Activated CD8-positive, alpha-beta memory T cell treated with anti-CD3 and anti-CD28 coated beads, Interleukin-2, amount 50 U/mL, for 24 hours (primary cell): ENCODE measurements around the gene CSGALNACT2.
"Not testable (repeated sequence)": the region's sequence is repeated elsewhere in the genome, so short reads cannot be mapped to it uniquely, and the experiment has no call there.

Experiments
- DNase-seq: peaks from one replicate; pipeline ENCODE4 v3.0.0-alpha.2; 2020; ENCODE audit errors: extremely low read depth

Gene CSGALNACT2

GRCh38 chr10:43216931-43217562 is 78.8 kb downstream of the CSGALNACT2 start:
- DNase-seq, result no peak

GRCh38 chr10:43217563-43218205 is 79.4 kb downstream of the CSGALNACT2 start:
- DNase-seq, result no peak

GRCh38 chr10:43218206-43218950 is 80.1 kb downstream of the CSGALNACT2 start:
- no peak for DNase-seq

DNA sequence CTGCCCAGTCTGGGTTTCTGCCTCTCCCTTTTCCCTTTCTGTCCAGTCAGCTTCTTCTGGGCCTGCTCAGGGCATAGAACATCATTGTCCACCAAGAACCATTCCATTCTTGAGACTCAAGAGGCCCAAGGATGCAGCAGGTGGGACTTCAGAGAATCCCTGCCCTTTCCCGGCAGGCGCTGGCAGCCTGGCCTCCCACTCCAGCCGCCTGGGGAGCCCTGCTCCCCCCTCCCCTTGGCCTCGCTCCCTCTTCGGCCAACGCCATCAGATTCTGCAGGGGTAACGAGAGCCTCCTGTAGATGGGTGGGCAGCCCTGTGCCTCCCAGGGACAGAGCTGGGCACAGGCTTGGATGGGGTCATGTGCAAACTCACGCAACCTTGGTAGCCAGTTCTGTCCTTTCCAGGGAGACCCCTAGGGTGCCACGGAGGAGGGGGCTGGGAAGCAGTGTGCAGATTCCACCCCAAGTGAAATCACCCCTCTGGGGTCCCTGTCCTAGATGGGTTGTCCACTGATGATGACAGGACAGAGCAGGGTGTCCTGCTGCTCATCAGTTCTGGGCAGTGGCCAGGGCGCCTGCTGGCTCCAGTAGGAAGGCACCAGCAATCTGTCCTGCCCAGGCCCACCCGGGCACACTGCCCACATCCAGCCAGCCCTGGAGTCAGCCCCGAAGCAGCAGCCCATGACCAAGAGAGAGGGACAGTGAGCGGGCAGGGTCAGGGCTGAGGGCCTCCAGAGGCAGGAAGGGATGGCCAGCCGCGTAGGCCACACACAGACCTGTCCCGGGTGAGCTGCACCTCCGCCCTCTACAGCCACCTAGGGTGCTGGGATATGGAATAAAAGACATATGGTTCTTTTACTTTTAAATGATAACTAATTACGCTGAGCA is 80.9 kb downstream of the CSGALNACT2 start:
- no peak for DNase-seq

DNA sequence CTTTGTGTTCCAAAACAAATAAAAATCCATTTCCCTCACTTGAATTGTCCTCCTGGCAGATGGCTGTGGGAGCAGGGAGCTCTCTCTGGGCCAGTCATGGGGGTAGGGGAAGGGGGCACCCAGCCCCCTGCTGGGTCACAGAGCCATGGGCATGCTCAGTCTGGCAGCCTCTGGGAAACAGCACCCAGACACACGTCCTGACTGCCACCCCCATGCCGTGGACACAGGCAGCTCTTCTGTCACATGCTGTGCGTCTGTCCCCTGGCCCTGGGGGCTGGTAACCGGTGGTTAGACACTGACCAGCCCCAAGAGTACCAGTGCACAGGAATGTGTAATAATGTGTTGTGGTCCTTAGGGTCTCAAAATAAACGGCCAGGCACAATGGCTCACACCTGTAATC is 81.6 kb downstream of the CSGALNACT2 start:
- no peak for DNase-seq

DNA sequence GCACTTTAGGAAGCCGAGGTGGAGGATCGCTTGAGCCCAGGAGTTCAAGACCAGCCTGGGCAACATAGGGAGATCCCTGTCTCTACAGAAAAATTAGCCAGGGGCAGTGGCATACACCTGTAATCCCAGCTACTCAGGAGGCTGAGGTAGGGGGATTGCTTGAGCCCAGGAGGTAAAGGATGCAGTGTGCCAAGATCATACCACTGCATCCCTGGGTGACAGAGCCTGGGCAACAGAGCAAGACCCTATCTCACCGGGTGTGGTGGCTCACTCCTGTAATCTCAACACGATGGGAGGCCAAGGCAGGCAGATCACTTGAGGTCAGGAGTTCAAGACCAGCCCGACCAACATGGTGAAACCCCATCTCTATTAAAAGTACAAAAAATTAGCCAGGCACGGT is 82.0 kb downstream of the CSGALNACT2 start:
- DNase-seq, result not testable (repeated sequence)

DNA sequence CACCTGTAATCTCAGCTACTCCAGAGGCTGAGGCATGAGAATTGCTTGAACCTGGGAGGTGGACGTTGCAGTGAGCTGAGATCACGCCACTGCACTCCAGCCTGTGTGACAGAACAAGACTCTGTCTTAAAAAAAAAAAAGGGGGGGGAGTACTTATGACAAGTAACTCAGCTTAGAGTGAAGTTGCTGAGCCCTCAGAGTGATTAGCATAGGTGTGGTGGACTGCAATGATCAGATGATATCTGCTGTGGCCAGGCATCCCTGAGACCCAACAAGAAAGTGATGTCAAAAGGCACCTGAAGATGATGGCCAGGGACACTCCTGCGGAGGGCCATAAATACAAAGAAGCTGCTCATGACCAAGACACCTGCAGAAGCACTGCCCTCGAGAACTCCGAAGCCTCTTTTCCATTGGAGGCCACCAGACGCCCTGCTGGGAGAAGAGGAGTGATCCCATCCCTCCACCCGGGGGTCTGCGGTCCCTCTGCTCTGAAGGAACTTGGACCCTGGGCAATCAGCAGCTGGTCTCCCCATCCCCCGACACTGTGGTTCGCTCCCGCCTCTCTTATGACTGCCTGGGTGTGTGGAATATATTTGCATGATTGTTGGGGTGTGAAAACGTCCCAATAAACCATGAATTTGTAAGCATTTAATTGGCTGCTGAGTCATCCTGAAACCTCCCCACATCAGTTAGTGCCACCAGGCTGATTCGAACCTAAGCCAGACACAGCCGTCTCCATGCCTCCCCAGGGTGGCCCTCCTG is 82.6 kb downstream of the CSGALNACT2 start:
- no peak for DNase-seq

DNA sequence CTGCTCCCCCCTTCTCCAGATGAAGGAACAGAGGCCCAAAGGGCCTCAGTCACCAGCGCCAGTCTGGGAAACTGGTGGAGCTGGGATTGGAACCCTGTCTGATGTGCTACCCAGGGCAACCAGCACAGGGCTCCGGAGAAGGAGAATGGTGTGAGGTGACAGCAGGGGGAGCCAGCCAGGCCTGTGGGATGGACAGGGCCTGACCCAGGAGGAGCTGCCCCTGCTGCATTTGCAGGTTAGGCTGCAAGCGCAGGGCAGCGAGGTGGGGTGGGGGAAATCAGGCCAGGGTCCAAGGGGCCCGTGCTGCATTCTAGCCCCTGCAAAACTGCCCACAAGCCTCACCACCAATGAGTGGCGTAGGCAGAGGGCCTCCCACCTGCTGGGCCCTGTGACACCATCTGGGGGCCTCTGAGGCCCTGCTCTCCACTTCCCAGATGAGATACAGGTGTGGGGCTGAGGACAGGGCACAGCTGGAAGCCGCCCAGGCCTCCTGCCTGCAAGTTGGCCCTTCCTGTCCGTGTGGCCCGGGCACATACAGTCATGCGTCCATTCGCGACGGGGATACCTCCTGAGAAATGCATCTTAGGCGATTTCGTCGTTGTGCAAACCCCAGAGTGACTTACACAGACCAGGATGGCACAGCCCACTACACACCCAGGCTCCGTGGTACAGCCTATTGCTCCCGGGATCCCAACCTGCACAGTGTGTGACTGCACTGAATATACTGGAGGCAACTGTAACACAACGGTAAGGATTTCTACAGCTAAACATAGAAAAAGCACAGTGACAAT is 83.4 kb downstream of the CSGALNACT2 start:
- no peak for DNase-seq

- no peak for DNase-seq
Measured at GRCh38 chr10:43222210-43222720, 84.0 kb downstream of the CSGALNACT2 start.

DNA sequence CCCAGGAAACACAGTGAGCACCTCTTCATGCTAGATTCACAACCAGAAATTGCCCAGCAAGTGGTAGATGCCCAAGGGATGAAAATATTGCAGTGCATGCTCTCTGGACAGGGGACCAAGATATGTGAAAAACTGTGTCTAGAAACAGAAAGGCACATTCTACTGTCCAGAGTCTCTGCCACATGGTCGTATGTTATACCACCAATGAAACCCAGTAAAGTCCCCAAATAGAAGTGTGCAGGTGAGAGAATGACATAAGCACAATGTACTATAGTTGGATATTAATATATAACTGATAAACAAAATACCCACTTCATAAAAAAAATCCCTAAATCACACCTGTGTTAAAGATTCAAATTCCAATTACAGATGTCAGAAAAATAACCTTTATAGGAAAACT is 84.8 kb downstream of the CSGALNACT2 start:
- no peak for DNase-seq

DNA sequence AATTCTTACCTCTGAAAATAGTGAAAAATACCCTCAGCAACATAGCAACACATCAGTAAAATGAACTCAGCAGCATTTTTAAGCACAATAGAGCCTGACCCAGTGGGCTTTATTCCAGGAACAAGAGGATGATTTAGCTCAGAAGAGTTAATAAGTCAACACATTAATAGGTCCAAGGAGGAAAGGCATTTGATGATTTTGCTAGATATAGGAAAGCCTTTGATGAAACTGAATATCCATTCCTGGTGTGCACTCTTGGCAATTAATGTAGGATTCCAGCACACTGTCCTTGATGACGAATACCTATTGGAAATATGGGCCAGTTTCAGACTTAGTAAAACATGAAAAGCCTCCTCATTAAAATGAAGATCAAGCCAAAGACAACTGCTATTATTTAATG is 86.1 kb downstream of the CSGALNACT2 start:
- no peak for DNase-seq

DNA sequence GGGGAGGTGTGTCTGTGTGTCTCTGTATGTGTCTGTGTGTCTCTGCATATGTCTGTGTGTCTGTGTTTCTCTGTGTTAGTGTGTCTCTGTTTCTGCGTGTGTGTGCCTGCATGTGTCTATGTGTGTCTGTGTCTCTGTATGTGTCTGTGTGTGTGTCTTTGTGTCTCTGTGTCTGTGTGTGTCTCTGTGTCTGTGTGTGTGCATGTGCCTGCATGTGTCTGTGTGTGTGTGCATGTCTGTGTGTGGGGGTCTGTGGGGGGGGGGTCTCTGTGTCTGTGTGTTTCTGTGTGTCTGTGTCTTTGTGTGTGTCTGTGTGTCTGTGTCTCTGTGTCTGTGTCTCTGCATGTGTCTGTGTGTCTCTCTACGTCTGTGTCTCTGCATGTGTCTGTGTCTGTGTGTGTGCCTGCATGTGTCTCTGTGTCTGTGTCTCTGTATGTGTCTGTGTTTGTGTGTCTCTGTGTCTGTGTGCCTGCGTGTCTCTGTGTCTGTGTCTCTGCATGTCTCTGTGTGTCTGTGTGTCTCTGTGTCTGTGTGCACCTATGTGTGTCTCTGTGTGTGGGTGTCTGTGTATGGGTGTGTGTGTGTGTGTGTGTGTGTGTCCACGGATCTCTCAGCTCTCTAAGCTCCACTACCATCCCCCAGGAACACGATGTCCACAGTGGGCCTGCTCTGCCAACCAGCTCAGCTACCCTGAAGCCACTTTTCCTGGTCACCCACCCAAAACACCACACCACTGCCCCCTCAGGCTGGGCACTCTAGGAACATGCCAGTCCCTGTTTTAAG is 87.0 kb downstream of the CSGALNACT2 start:
- no peak for DNase-seq

DNA sequence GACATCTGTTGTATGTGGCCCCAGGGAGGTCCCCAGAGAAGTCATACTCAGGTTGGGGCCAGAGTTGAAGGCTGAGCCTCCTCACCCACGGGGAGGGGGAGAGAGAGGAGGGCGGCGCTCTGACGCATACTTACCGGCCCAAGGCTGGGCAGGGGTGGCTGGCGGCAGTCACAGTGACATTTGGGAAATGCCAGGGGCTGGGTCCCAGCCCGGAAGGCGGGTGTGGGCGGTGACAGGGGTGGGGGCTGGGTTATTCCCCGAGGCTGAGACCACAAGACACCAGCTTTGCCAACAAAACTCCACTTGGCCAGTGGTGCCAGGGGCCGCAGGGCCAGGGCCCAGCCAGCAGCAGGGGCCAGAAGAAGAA is 87.5 kb downstream of the CSGALNACT2 start:
- DNase-seq, result no peak

GRCh38 chr10:43226441-43226840 is 88.2 kb downstream of the CSGALNACT2 start:
- DNase-seq, result no peak

- no peak for DNase-seq
Measured at GRCh38 chr10:43226851-43227845, 88.9 kb downstream of the CSGALNACT2 start.

DNA sequence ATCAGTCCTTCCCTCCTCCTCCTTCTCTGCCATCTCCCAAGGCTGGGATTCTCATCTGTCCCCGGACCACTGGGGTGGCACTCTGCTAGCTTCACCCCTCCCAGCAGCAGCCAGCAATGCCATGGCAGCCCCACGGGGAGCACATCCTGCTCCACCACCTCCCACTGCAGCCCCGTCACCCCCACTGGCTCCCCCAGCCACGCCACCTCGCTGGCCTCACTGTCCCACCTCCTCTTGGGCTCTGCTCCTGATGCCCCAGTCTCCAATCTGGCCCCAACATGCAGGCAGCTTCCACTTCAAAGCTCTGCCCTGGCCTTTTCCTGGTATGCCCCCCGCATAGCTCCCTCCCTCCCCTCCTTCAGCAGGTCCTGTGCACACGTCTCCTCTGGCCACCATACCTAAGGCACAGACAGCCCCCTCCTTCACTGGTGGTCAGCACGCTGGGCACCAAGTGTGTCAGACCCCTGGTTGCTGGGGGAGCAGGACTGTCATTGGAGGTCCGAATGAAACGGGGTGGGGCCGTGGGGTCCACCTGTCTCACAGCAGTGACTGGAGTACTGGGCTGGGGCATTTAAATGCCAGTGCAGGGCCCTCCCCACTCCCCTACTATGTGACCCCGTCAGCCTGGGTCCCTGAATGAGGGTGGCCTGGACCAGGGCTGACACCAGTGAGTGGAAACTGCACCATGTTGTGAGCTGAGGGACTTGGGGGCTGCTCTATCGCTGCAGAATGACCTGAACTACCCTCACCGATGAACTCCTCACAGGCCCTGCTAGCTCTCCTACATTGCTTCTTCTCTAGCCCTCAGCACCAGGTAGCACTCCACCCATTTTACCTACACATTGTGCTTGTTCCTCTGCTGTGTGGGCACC is 89.9 kb downstream of the CSGALNACT2 start:
- DNase-seq, result no peak

- no peak for DNase-seq
Measured at GRCh38 chr10:43228783-43229207, 90.5 kb downstream of the CSGALNACT2 start.
